NCI-H446 (cell line): ENCODE measurements around the gene LRRC37A.
"Not testable (repeated sequence)": the region's sequence is repeated elsewhere in the genome, so short reads cannot be mapped to it uniquely, and the experiment has no call there.

Experiments used
- DNase-seq, 2 experiments: peaks; one replicate each; lab custom pipeline; 2025; lab: John Stamatoyannopoulos, UW

The LRRC37A gene

GRCh38 chr17:46294831-46295230 is at the start of gene LRRC37A:
TSS of gene LRRC37A (plus strand) at chr17:46295131. CDS start at chr17:46295134, 3 bp downstream.
- not testable (repeated sequence) for DNase-seq

DNA sequence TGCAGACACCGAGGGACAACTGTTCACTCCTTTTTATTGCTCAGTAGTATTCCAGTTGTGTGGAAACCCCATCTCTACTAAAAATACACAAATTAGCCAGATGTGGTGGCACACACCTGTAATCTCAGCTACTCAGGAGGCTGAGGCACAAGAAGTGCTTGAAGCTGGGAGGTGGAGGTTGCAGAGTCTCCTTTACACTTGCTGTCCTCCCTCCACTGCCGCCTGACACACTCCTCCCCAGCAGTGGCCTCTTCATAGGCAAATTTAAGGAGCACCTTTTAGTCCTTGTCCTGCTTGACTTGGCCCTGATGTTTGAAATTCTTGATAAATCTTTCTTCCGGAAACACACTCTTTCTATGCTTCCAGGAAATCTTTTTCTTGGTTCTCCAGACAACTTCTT is 45.8 kb upstream of the LRRC37A start:
- DNase-seq: not testable (repeated sequence)

DNA sequence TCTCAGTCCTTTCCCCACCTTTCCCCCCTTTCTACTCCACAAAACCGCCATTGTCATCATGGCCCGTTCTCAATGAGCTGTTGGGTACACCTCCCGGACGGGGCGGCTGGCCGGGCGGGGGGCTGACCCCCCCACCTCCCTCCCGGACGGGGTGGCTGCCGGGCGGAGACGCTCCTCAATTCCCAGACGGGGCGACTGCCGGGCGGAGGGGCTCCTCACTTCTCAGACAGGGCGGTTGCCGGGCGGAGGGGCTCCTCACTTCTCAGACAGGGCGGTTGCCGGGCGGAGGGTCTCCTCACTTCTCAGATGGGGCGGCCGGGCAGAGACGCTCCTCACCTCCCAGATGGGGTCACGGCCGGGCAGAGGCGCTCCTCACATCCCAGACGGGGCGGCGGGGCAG is 42.1 kb upstream of the LRRC37A start:
- not testable (repeated sequence) for DNase-seq

- DNase-seq: peak in 1 of 2 experiments; percentile 38
These were observed 41.2 kb upstream of the LRRC37A start for GRCh38 chr17:46253722-46254121.

DNA sequence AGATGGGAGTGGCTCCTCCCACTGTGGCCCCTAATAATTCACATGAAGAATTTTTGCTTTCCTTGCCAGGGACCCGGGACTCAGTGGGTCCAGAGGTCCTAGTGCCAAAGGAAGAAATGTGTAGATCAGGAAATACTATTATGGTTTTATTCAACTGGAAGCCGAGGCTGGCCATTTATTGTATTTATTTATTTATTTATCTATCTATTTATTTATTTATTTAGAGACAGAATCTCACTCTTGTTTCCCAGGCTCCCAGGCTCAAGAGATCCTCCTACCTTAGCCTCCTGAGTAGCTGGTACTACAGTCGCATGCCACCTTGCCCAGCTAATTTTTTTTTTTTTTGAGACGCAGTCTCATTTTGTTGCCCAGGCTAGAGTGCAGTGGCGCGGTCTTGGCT is 40.7 kb upstream of the LRRC37A start:
- not testable (repeated sequence) for DNase-seq

- not testable (repeated sequence) for DNase-seq
These were observed 38.6 kb upstream of the LRRC37A start for GRCh38 chr17:46256369-46256768.

GRCh38 chr17:46259845-46260661 is 34.9 kb upstream of the LRRC37A start:
- DNase-seq: not testable (repeated sequence)

GRCh38 chr17:46262271-46262670 is 32.7 kb upstream of the LRRC37A start:
- no peak for DNase-seq

- no peak for DNase-seq
These were observed 30.3 kb upstream of the LRRC37A start for GRCh38 chr17:46264456-46265198.

- DNase-seq: not testable (repeated sequence)
These were observed 28.8 kb upstream of the LRRC37A start for GRCh38 chr17:46266063-46266655.

DNA sequence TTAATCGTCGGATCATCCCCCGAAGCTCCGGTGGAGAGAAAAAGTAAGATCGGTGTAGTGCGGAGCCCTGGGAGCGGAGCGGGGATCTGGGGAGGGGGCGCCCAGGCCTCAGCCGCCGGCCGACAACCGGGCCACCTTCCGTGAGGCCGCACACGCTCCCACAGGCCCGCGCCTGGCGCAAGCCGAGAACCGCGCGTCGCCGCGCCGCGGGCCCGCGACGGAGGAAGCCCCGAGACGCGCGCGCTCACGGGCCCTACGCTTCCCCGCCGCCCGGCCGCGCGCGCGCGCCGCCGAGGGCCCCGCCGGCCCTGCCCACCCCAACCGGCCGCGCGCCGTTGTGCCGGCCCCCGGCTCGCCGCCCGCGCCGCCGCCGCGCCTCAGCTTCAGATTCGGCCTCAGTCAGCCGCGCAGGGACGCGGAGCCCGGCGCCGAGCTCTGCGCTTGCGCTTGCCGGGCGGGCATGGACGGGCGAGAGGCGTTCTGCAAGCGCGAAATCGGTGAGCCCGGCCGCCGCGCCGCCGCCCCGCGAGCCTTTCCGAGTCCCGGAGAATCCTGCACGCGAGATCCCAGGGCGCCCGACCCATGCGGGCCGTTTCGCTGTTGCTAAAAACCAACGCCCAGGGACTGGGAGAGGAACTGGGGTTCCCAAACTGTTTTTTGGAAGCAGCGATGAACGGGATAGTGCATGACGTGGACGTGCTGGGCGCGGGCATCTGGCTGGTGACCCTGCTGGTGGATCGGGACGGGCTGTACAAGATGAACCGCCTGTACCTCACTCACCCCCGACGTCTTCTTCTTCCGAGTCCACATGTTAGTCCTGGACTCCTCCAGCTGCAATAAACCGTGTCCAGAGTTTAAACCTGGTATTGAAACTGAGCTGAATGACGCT is 28.0 kb upstream of the LRRC37A start:
- DNase-seq: peak; percentile 42 to 91

GRCh38 chr17:46270032-46270431 is 24.9 kb upstream of the LRRC37A start:
- DNase-seq: no peak

DNA sequence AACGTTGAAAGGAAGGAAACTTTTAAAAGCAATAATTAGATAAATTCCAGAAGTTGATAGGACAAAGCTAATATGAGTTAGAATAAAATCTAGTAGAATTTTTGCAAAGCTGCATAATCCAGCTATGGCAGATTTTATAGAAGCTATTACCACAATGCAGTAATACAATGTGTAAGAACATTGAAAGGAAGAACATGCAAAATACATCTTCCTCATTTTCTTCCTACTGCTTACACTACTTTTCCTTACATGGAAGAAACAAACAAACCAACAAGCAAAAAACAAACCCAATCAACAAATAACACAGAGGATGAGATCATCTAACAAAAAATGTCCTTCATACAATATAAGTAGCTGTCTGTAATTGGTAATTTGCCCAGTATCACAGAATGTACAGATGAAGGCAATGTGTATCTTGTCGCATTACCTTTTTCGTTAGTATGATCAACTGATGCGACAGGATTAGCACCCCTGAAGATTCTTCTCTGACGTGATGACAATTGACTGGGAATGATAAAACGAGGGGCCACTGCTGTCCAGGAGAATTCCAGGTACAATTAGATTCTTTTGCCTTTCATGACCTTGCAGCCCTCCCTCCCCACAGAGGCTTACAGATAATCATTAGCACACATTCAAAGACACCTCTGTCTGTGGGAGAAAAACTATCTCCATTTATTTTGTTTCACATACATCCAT is 21.2 kb upstream of the LRRC37A start:
- DNase-seq: no peak

GRCh38 chr17:46274238-46274637 is 20.7 kb upstream of the LRRC37A start:
- DNase-seq: no peak

DNA sequence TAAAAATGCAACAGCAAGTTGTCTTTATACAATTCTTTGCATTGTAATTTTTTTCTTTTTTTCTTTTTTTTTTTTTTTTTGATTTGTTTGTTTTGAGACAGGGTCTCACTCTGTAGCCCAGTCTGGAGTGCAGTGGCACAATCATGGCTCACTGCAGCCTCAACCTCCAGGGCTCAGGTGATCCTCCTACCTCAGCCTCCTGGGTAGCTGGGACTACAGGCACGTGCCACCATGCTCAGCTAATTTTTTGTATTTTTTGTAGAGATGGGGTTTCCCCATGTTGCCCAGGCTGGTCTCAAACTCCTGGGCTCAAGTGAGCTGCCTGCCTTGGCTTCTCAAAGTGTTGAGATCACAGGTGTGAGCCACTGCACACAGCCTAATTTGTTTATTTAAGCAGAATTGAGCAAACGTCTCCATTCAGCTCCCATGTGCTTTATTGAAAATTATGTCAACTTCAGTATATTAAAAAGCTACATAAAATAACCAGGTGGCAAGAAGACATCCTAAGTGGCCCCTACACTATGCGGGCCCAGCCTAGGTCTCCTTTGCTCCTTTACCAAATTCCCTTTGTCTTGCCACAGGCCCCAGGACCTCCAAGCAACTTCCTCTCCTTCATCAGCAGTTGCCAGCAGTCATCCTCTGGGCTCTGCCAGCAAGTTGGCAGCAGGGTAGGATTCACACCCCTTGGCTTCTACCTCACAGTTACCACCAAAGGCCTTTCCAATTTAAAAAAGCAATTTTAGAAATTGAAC is 18.0 kb upstream of the LRRC37A start:
- DNase-seq: peak in 1 of 2 experiments; percentile 59

- DNase-seq: not testable (repeated sequence)
These were observed 13.6 kb upstream of the LRRC37A start for GRCh38 chr17:46281336-46281735.

DNA sequence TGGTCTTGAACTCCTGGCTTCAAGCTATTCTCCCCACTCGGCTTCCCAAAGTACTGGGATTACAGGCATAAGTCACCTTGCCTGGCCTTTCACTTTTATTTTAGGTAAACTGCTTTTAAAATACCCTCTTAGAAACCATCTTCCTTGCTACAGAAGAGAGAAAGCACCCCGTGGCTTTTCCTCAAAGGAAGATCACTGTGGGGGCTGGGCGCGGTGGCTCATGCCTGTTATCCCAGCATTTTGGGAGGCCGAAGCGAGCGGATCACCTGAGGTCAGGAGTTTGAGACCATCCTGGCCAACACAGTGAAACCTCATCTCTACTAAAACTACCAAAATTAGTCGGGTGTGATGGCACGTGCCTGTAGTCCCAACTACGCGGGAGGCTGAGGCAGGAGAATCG is 12.3 kb upstream of the LRRC37A start:
- DNase-seq: not testable (repeated sequence)

DNA sequence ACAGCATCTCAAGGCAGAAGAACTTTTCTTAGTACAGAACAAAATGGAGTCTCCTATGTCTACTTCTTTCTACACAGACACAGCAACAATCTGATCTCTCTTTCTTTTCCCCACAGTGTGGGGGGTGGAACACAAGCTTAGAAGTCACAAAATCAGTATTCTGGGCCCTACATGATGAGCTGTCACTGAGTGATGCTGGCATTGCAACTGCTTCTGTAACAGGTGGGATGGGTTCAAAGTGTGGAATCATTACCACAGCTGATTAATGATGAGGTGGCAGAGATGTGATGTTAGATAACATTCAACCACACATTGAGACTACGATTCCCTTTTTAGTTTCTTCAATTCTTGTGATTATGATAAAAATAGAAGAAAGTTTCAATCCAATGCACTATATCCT is 10.5 kb upstream of the LRRC37A start:
- not testable (repeated sequence) for DNase-seq

DNA sequence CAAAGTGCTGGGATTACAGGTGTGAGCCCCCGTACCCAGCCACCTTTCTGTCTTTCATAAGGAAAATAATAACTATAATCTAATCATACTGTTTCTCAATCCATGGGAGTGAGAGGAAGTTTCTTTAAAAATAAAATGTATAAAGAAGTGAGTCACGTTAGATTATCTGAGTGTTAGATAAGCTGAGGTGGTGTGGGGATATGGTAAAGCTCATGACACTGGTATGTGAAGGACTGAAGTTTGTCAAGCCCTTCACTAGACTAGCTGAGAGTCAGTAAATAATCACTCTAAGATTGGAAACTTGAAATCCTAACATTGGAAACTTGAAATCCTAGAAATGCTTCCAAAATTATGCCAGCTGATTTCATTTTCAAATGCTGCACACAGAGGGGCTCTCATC is 9.4 kb upstream of the LRRC37A start:
- DNase-seq: not testable (repeated sequence)

DNA sequence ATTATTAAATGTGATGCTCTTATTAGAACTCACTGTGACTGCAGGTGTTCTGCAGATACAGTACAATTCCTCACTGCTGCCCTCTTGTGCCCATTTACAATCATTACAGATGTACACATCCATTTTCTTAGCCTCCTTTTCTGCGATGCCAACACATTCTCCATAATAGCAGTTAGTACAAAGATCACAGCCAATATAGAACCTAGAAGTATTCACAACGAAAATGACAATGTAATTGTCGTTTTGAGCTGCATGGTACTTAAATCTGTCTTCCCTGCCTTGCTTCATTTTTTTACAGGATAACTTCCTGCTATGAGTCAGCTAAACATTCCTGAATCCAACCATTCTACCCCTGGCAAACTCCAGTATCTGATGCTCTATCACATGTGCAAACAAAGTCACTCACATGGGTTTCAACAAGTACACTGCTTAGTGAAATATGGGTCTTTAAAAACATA is 8.1 kb upstream of the LRRC37A start:
- peak; percentile 80 to 84 for DNase-seq
